Activated CD4-positive, alpha-beta T cell treated with anti-CD3 and anti-CD28 coated beads, Interleukin-2, amount 10 ng/mL, durations not matched to agents 7 days and 5 days (primary cell): ENCODE measurements around the gene NAGLU. TPM values are rescaled to one million over a fixed set of nuclear protein-coding genes. Genes with fewer than 3 reads are reported as not detected.

ENCODE experiments used
- microRNA-seq: library from miRNA; unstranded; fragments of <30 nt; microRNA quantifications from one replicate; pipeline ENCODE4 v1.2.0, GENCODE V29; 2021; ENCODE audit warnings: borderline microRNAs expressed, borderline replicate concordance
- total RNA-seq, 2 experiments: library from RNA; stranded (reverse); gene quantifications; one replicate each; pipeline ENCODE4 v1.2.3, GENCODE V29; 2021

Gene NAGLU
- total RNA-seq, 2 experiments from 2014 or later, result 16.4 to 18.8 TPM

Small RNA genes within 50 kb of the gene (microRNA-seq; reads per million reads assigned to microRNA genes)
- gene MIR5010 (0.63 reads per million), gene MIR548AT (not detected)

Other genes with a start within 250 kb of the NAGLU start
- gene STAT5A, start 247.7 kb upstream of the NAGLU start, total RNA-seq, result 100 to 1,000 TPM in 1 of 2 experiments, 10 to 100 TPM in 1; 99.5 to 108 TPM
- 100 to 1,000 TPM; 114 to 121 TPM for gene STAT3, start 147.8 kb upstream of the NAGLU start, total RNA-seq
- 1 to 10 TPM; 1.5 to 1.6 TPM for gene CAVIN1, start 113.0 kb upstream of the NAGLU start, total RNA-seq
- gene ATP6V0A1, start 77.4 kb upstream of the NAGLU start, total RNA-seq, result 1 to 10 TPM; 4.9 to 8.9 TPM
- under 1 TPM; 0.73 to 0.97 TPM for gene HSD17B1, start 16.7 kb downstream of the NAGLU start, total RNA-seq
- 10 to 100 TPM; 72.5 to 86.1 TPM for gene COASY, start 25.9 kb downstream of the NAGLU start, total RNA-seq
- 10 to 100 TPM; 56.7 to 62.3 TPM for gene MLX, start 30.9 kb downstream of the NAGLU start, total RNA-seq
- 10 to 100 TPM; 17.4 to 18.5 TPM for gene PSMC3IP, start 41.5 kb downstream of the NAGLU start, total RNA-seq
- 10 to 100 TPM; 60.2 to 65.9 TPM for gene RETREG3, start 73.1 kb downstream of the NAGLU start, total RNA-seq
- 10 to 100 TPM; 61.6 TPM for gene TUBG1, start 73.4 kb downstream of the NAGLU start, total RNA-seq
- gene TUBG2, start 123.0 kb downstream of the NAGLU start, total RNA-seq, result 1 to 10 TPM; 6.7 to 7.2 TPM
- 1 to 10 TPM in 1 of 2 experiments, under 1 TPM in 1; 0.85 to 1.3 TPM for gene PLEKHH3, start 140.8 kb downstream of the NAGLU start, total RNA-seq
- gene CCR10, start 145.6 kb downstream of the NAGLU start, total RNA-seq, result under 1 TPM; 0.65 to 0.87 TPM
- gene CNTNAP1, start 146.3 kb downstream of the NAGLU start, total RNA-seq, result 1 to 10 TPM in 1 of 2 experiments, under 1 TPM in 1; 0.81 to 1.0 TPM
- 10 to 100 TPM; 52.6 to 54.0 TPM for gene EZH1, start 208.8 kb downstream of the NAGLU start, total RNA-seq
- gene RAMP2, start 225.0 kb downstream of the NAGLU start, total RNA-seq, result not detected
- 10 to 100 TPM; 51.9 to 59.4 TPM for gene VPS25, start 237.2 kb downstream of the NAGLU start, total RNA-seq
- gene WNK4, start 244.4 kb downstream of the NAGLU start, total RNA-seq, result under 1 TPM; 0.47 to 0.77 TPM